ENCODE measurements around the gene PPARA.
A peak's percentile ranks its signal among the peaks of the same experiment; 100 is the strongest.

PPARA gene

GRCh38 chr22:46146329-46146728 lies 4.0 kb upstream of the PPARA start:
- DNase-seq = no peak

- DNase-seq = no peak
Observed at GRCh38 chr22:46147061-46147460, 3.3 kb upstream of the PPARA start.

GRCh38 chr22:46147471-46148267 lies 2.7 kb upstream of the PPARA start:
- no peak for DNase-seq

GRCh38 chr22:46148336-46148735 lies 2.0 kb upstream of the PPARA start:
- no peak for DNase-seq

- no peak for DNase-seq
Observed at GRCh38 chr22:46148816-46149511, 1.4 kb upstream of the PPARA start.

GRCh38 chr22:46149512-46150033 lies 753 bp upstream of the PPARA start:
- no peak for DNase-seq

- DNase-seq = no peak
Observed at GRCh38 chr22:46150655-46151477, 540 bp downstream of the PPARA start.

- no peak for DNase-seq
Observed at GRCh38 chr22:46153930-46154329, 3.6 kb downstream of the PPARA start.

- no peak for DNase-seq
Observed at GRCh38 chr22:46156031-46156430, 5.7 kb downstream of the PPARA start.

GRCh38 chr22:46158283-46158682 lies 8.0 kb downstream of the PPARA start:
- DNase-seq = no peak

- DNase-seq = no peak
Observed at GRCh38 chr22:46159212-46159611, 8.9 kb downstream of the PPARA start.

GRCh38 chr22:46159777-46160176 lies 9.5 kb downstream of the PPARA start:
- no peak for DNase-seq

- DNase-seq = no peak
Observed at GRCh38 chr22:46162285-46162684, 12.0 kb downstream of the PPARA start.

- no peak for DNase-seq
Observed at GRCh38 chr22:46162771-46163556, 12.6 kb downstream of the PPARA start.

GRCh38 chr22:46163557-46163888 lies 13.2 kb downstream of the PPARA start:
- DNase-seq = no peak

GRCh38 chr22:46165977-46166376 lies 15.7 kb downstream of the PPARA start:
- DNase-seq = no peak

- DNase-seq = no peak
Observed at GRCh38 chr22:46169628-46170027, 19.3 kb downstream of the PPARA start.

- peak; percentile 27 for DNase-seq
Observed at GRCh38 chr22:46171940-46172339, 21.6 kb downstream of the PPARA start.

- no peak for DNase-seq
Observed at GRCh38 chr22:46172522-46173110, 22.3 kb downstream of the PPARA start.

GRCh38 chr22:46173152-46173551 lies 22.8 kb downstream of the PPARA start:
- DNase-seq = no peak

GRCh38 chr22:46175631-46176030 lies 25.3 kb downstream of the PPARA start:
- DNase-seq = peak; percentile 23

GRCh38 chr22:46176508-46177003 lies 26.2 kb downstream of the PPARA start:
- no peak for DNase-seq
